Tibial nerve (tissue), 4 donors: ENCODE measurements around the gene RCCD1. TPM values are rescaled to one million over a fixed set of nuclear protein-coding genes. Genes with fewer than 3 reads are reported as not detected.

ENCODE experiments used
- DNase-seq, 2 donors: peaks; one replicate each; pipeline ENCODE4 v3.0.0-alpha.2; 2019; ENCODE audit warnings: low spot score in 2 of 2
- H3K27ac ChIP-seq, 4 donors: fragments of 200-600 bp; sonication (generic) in 3 of 4; one replicate each; pipeline ENCODE4 v1.5.1; 2017 to 2019; ENCODE audit warnings: mild to moderate bottlenecking in 1 of 4
- H3K27me3 ChIP-seq, 2 donors: fragments of 200-600 bp; sonication (generic) in 1 of 2; one replicate each; pipeline versions ENCODE4 v1.5.1 to v1.6.0; 2017 to 2019
- H3K36me3 ChIP-seq, 3 donors: fragments of 200-600 bp; sonication (generic); one replicate each; pipeline ENCODE4 v1.5.1; 2018 to 2019
- H3K4me1 ChIP-seq, 4 donors: fragments of 200-600 bp; sonication (generic) in 3 of 4; one replicate each; pipeline ENCODE4 v1.5.1; 2017 to 2019
- H3K4me3 ChIP-seq, 4 donors: fragments of 200-600 bp; sonication (generic) in 3 of 4; one replicate each; pipeline ENCODE4 v1.5.1; 2017 to 2019; ENCODE audit warnings: mild to moderate bottlenecking in 1 of 4, moderate library complexity in 1 of 4
- H3K9me3 ChIP-seq, 4 donors: fragments of 200-600 bp; sonication (generic) in 3 of 4; one replicate each; pipeline ENCODE4 v1.5.1; 2017 to 2019
- CTCF ChIP-seq, 5 experiments: fragments of 200-600 bp in 3 of 5; fragments of 450-650 bp in 2 of 5; sonication (generic) in 3 of 5; IDR thresholded peaks; one replicate each; pipeline ENCODE4 v1.5.1; 2016 to 2019; ENCODE audit warnings: antibody characterized with exemption in 5 of 5, mild to moderate bottlenecking in 3 of 5, moderate library complexity in 2 of 5
- EP300 ChIP-seq, 2 donors: sonication (generic); formaldehyde crosslinking; IDR thresholded peaks; one replicate each; pipeline ENCODE4 v1.6.1; 2017; ENCODE audit warnings: antibody characterized with exemption in 2 of 2, mild to moderate bottlenecking in 1 of 2
- POLR2A ChIP-seq, 2 donors: fragments of 450-650 bp; IDR thresholded peaks; one replicate each; pipeline ENCODE4 v1.6.1; 2017; ENCODE audit warnings: antibody characterized with exemption in 2 of 2, mild to moderate bottlenecking in 2 of 2, moderate library complexity in 2 of 2
- WGBS, 2 donors: methylation state at CpG; one replicate each; pipeline ENCODE4 v1.1.5; 2018; 5-methylcytosine and 5-hydroxymethylcytosine counted together
- total RNA-seq, 4 donors: library from RNA; depleted of rRNA; stranded (reverse); fragments of >200 nt; gene quantifications; one replicate each; pipeline ENCODE4 v1.1.0, GENCODE V29; 2016

RCCD1 gene
- total RNA-seq, 4 donors from 2014 or later = 8.7 to 15.9 (median 12.5) TPM

GRCh38 chr15:90968434-90968833 lies 13.8 kb downstream of the RCCD1 start:
- no peak overlapping the region for H3K27ac ChIP-seq
- H3K27me3 ChIP-seq = no peaks in the 10 kb centered on the region
- 88 to 89% methylated on average over 1 of the region's 1 CpG for WGBS, 2 donors
- H3K4me1 ChIP-seq = no peaks in the 10 kb centered on the region
- peaks cover 0 to 49% (median 0%) of the 10 kb centered on the region in 3 donors for H3K36me3 ChIP-seq
- no peak overlapping the region for H3K4me3 ChIP-seq
- DNase-seq = no peak
- TF ChIP-seq POLR2A (IDR thresholded peaks at IDR 0.05) (no peak), EP300 (IDR thresholded peaks at IDR 0.05) (no peak), CTCF (IDR thresholded peaks at IDR 0.05) (no peak)
- H3K9me3 ChIP-seq = no peaks in the 10 kb centered on the region

DNA sequence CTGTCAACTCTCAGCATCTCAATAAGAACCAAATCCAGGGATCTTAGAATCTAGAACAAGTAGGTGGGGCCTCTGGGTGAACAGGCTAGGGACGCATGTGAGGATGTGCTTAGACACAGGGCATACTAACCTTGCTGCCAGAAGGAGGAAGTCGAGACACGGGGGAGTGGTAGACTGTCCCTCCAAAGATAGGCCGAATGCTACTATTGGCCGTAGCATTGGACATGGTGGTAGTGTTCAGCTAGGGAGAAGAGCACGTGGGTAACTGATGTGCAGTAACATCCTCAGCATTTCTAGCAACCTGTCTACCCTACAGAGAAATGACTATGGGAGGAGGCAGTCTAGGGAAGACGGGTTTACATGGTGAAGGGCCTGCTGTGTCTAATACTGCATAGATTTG lies 15.6 kb downstream of the RCCD1 start:
- no peak for TF ChIP-seq POLR2A (IDR thresholded peaks at IDR 0.05)
- no peak for TF ChIP-seq EP300 (IDR thresholded peaks at IDR 0.05)
- no peak for TF ChIP-seq CTCF (IDR thresholded peaks at IDR 0.05)
- H3K4me1 ChIP-seq = no peaks in the 10 kb centered on the region
- no peak overlapping the region for H3K4me3 ChIP-seq
- no peaks in the 10 kb centered on the region for H3K27me3 ChIP-seq
- DNase-seq = no peak
- H3K36me3 ChIP-seq = peaks cover 0 to 54% (median 0%) of the 10 kb centered on the region in 3 donors
- WGBS, 2 donors = 96% methylated on average over 7 of the region's 7 CpGs
- no peak overlapping the region for H3K27ac ChIP-seq
- no peaks in the 10 kb centered on the region for H3K9me3 ChIP-seq

GRCh38 chr15:90972133-90972532 lies 17.4 kb downstream of the RCCD1 start:
- no peaks in the 10 kb centered on the region for H3K4me1 ChIP-seq
- 87 to 96% methylated on average over 5 of the region's 5 CpGs for WGBS, 2 donors
- TF ChIP-seq POLR2A (IDR thresholded peaks at IDR 0.05) = no peak
- no peak for TF ChIP-seq CTCF (IDR thresholded peaks at IDR 0.05)
- TF ChIP-seq EP300 (IDR thresholded peaks at IDR 0.05) = no peak
- DNase-seq = no peak
- H3K9me3 ChIP-seq = no peaks in the 10 kb centered on the region
- H3K36me3 ChIP-seq = peaks cover 0 to 46% (median 0%) of the 10 kb centered on the region in 3 donors
- no peaks in the 10 kb centered on the region for H3K27me3 ChIP-seq
- no peak overlapping the region for H3K4me3 ChIP-seq
- H3K27ac ChIP-seq = no peak overlapping the region

DNA sequence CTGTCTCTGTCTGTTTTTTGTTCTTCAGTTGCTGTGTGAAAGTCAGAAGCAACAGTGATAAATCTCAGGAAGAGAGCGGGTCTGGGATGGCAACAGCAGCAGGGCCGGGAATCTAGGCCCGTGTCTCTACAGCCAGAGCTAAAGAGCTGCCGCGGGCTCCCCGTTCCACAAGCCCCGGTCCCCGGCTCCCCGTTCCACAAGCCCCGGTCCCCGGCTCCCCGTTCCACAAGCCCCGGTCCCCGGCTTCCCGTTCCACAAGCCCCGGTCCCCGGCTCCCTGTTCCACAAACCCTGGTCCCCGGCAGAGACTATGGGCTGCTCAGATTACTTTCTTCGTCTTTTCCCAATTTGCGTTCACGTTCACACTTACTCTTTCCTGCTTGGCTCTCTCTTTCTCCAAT lies 19.5 kb downstream of the RCCD1 start:
- no peaks in the 10 kb centered on the region for H3K9me3 ChIP-seq
- H3K4me1 ChIP-seq = no peaks in the 10 kb centered on the region
- TF ChIP-seq CTCF (IDR thresholded peaks at IDR 0.05) = no peak
- TF ChIP-seq EP300 (IDR thresholded peaks at IDR 0.05) = no peak
- TF ChIP-seq POLR2A (IDR thresholded peaks at IDR 0.05) = no peak
- peaks cover 0 to 40% (median 0%) of the 10 kb centered on the region in 3 donors for H3K36me3 ChIP-seq
- WGBS, 2 donors = 93 to 95% methylated on average over 21 of the region's 21 CpGs
- no peaks in the 10 kb centered on the region for H3K27me3 ChIP-seq
- no peak for DNase-seq
- no peak overlapping the region for H3K4me3 ChIP-seq
- H3K27ac ChIP-seq = no peak overlapping the region

DNA sequence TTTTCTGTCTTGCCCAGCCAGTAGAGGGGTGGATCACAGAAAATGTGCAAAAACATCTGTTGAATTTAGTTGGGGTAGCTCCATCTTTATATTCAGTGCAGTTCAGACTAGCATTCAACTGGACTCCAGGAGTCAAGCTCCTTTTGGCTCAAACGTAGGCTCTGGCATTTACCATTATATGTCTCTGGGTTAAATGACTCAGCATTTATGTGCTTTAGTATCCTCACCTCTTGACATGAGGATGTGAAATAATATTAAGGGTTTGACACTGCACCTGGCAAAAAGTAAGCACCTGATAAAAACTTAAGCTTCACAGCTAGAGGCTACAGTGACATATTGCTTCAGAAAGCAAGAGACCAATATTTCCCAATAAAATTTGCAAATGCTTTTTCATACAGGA lies 24.9 kb downstream of the RCCD1 start:
- no peak overlapping the region for H3K27ac ChIP-seq
- no peaks in the 10 kb centered on the region for H3K4me1 ChIP-seq
- DNase-seq = no peak
- H3K27me3 ChIP-seq = no peaks in the 10 kb centered on the region
- 29 to 50% methylated on average over 1 of the region's 1 CpG for WGBS, 2 donors
- TF ChIP-seq CTCF (IDR thresholded peaks at IDR 0.05) (no peak), POLR2A (IDR thresholded peaks at IDR 0.05) (no peak), EP300 (IDR thresholded peaks at IDR 0.05) (no peak)
- peaks cover 0 to 67% (median 0%) of the 10 kb centered on the region in 3 donors for H3K36me3 ChIP-seq
- no peak overlapping the region for H3K4me3 ChIP-seq
- H3K9me3 ChIP-seq = no peaks in the 10 kb centered on the region
